Kidney capillary endothelial cell (primary cell): Measurements from ENCODE around the gene NDEL1.
"Not testable (repeated sequence)": the region's sequence is repeated elsewhere in the genome, so short reads cannot be mapped to it uniquely, and the experiment has no call there.

ENCODE experiments used
- DNase-seq: peaks from one replicate; pipeline ENCODE4 v3.0.0-alpha.2; 2018; ENCODE audit warnings: low spot score

NDEL1 gene

GRCh38 chr17:8435245-8436168 is at the start of gene NDEL1:
TSS of gene NDEL1 (plus strand) at chr17:8435884. CDS start at chr17:8444272, 8,388 bp downstream.
- peak; percentile 93 for DNase-seq

GRCh38 chr17:8386841-8387240 is 48.8 kb upstream of the NDEL1 start:
- no peak for DNase-seq

- no peak for DNase-seq
Observed at GRCh38 chr17:8387914-8388651, 47.6 kb upstream of the NDEL1 start.

GRCh38 chr17:8391711-8392110 is 44.0 kb upstream of the NDEL1 start:
- DNase-seq = no peak

GRCh38 chr17:8392274-8392673 is 43.4 kb upstream of the NDEL1 start:
- DNase-seq = no peak

- no peak for DNase-seq
Observed at GRCh38 chr17:8392674-8393469, 42.8 kb upstream of the NDEL1 start.

GRCh38 chr17:8393470-8394231 is 42.0 kb upstream of the NDEL1 start:
- peak; percentile 52 for DNase-seq

GRCh38 chr17:8394497-8394896 is 41.2 kb upstream of the NDEL1 start:
- not testable (repeated sequence) for DNase-seq

- no peak for DNase-seq
Observed at GRCh38 chr17:8397636-8398035, 38.0 kb upstream of the NDEL1 start, which contains the start of gene RNF222. TSS of gene RNF222 (minus strand) at chr17:8397827. CDS start at chr17:8393461, 4,366 bp downstream.

- DNase-seq = no peak
Observed at GRCh38 chr17:8398980-8399379, 36.7 kb upstream of the NDEL1 start.

GRCh38 chr17:8401107-8401506 is 34.6 kb upstream of the NDEL1 start:
- no peak for DNase-seq

GRCh38 chr17:8402921-8403536 is 32.7 kb upstream of the NDEL1 start:
- DNase-seq = no peak

- DNase-seq = no peak
Observed at GRCh38 chr17:8405499-8406016, 30.1 kb upstream of the NDEL1 start.

GRCh38 chr17:8406174-8406573 is 29.5 kb upstream of the NDEL1 start:
- DNase-seq = no peak

- DNase-seq = no peak
Observed at GRCh38 chr17:8408371-8408770, 27.3 kb upstream of the NDEL1 start.

GRCh38 chr17:8409966-8410882 is 25.5 kb upstream of the NDEL1 start:
- DNase-seq = peak; percentile 76

GRCh38 chr17:8410883-8411238 is 24.8 kb upstream of the NDEL1 start:
- no peak for DNase-seq

- DNase-seq = no peak
Observed at GRCh38 chr17:8412089-8412488, 23.6 kb upstream of the NDEL1 start.

- DNase-seq = no peak
Observed at GRCh38 chr17:8413328-8413727, 22.4 kb upstream of the NDEL1 start.

GRCh38 chr17:8413938-8414337 is 21.7 kb upstream of the NDEL1 start:
- no peak for DNase-seq
